ENCODE measurements around the gene ACP3.

DNA sequence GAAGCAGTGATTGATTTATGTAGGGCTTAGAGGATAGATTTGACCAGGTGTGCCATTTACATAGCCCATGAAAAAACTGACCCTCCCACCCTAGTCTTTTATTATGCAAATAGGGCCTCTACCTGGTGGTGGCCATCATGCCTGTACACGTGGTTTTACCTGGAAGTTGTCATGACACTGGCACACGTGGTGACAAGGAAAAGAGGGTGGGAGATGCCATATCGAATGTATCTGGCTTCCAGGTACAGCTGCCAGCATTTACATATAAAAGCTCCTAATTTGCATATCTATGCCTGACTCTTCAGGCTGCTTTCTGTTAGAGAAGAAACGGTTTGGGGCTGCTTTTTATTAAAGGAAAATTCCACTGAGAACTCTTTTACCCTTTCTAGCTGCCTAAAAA, 65.1 kb downstream of the ACP3 start:
- no peak for TF ChIP-seq CREB1 (IDR thresholded peaks at IDR 0.05)
- no peak for TF ChIP-seq CREB1 (CRISPR knock-in tag; IDR thresholded peaks at IDR 0.05)
- TF ChIP-seq, protein P1, sequence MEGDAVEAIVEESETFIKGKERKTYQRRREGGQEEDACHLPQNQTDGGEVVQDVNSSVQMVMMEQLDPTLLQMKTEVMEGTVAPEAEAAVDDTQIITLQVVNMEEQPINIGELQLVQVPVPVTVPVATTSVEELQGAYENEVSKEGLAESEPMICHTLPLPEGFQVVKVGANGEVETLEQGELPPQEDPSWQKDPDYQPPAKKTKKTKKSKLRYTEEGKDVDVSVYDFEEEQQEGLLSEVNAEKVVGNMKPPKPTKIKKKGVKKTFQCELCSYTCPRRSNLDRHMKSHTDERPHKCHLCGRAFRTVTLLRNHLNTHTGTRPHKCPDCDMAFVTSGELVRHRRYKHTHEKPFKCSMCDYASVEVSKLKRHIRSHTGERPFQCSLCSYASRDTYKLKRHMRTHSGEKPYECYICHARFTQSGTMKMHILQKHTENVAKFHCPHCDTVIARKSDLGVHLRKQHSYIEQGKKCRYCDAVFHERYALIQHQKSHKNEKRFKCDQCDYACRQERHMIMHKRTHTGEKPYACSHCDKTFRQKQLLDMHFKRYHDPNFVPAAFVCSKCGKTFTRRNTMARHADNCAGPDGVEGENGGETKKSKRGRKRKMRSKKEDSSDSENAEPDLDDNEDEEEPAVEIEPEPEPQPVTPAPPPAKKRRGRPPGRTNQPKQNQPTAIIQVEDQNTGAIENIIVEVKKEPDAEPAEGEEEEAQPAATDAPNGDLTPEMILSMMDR (CRISPR knock-in tag; IDR thresholded peaks at IDR 0.05), result no peak
- TF ChIP-seq RAD21 (CRISPR knock-in tag; IDR thresholded peaks at IDR 0.05), result no peak
- no peak for TF ChIP-seq ZFP90 (CRISPR knock-in tag; IDR thresholded peaks at IDR 0.05; ENCODE audit: borderline replicate concordance)
- no peak for TF ChIP-seq RXRA (CRISPR knock-in tag; IDR thresholded peaks at IDR 0.05)
- TF ChIP-seq ZMYM4 (CRISPR knock-in tag; IDR thresholded peaks at IDR 0.05), result no peak
- TF ChIP-seq CBFB (CRISPR knock-in tag; IDR thresholded peaks at IDR 0.05), result no peak

Measured in HepG2 (cell line).